K562 (cell line): ENCODE results near the gene RNASEH1. TPM values are rescaled to one million over a fixed set of nuclear protein-coding genes. Genes with fewer than 3 reads are reported as not detected.

ENCODE experiments used
- MGA ChIP-seq: fragments of 450-650 bp; IDR thresholded peaks from 2 replicates; pipeline ENCODE4 v1.6.1; 2016; ENCODE audit warnings: mild to moderate bottlenecking, moderate library complexity
- MITF ChIP-seq: IDR thresholded peaks from 2 replicates; pipeline ENCODE4 v1.6.1; 2014; ENCODE audit warnings: antibody characterized with exemption
- MYC ChIP-seq, 2 experiments: fragments of 250-450 bp in 1 of 2; sonication (Bioruptor Pico) in 1 of 2; IDR thresholded peaks; 2 replicates each; pipeline versions ENCODE4 v1.5.1 to v1.6.1; 2012 to 2021; ENCODE audit warnings: low read depth in 2 of 2, borderline replicate concordance in 1 of 2, improper control_type of control experiment in 1 of 2, low read length in 1 of 2, mild to moderate bottlenecking in 1 of 2, moderate library complexity in 1 of 2
- PHF20 ChIP-seq: fragments of 450-650 bp; IDR thresholded peaks from 2 replicates; pipeline ENCODE4 v1.6.1; 2018; ENCODE audit not compliant: partially characterized antibody
- TOE1 ChIP-seq, 2 experiments: fragments of 450-650 bp in 1 of 2; sonication (generic) in 1 of 2; formaldehyde crosslinking in 1 of 2; IDR thresholded peaks; 2 replicates each; pipeline versions ENCODE4 v1.7.1 to v1.8.0; 2016 to 2022; ENCODE audit warnings: borderline replicate concordance in 2 of 2, mild to moderate bottlenecking in 2 of 2, antibody characterized with exemption in 1 of 2, inconsistent platforms in 1 of 2, low read depth in 1 of 2, missing genetic modification reagents in 1 of 2, moderate library complexity in 1 of 2
- ZFX ChIP-seq: sonication (generic); formaldehyde crosslinking; IDR thresholded peaks from 2 replicates; pipeline ENCODE4 v1.8.0; 2022; ENCODE audit warnings: mild to moderate bottlenecking, missing genetic modification reagents, moderate library complexity
- ZNF175 ChIP-seq: fragments of 200-800 bp; sonication (Bioruptor generic); IDR thresholded peaks from 2 replicates; pipeline ENCODE4 v1.6.1; 2016; ENCODE audit warnings: low read depth, mild to moderate bottlenecking, missing genetic modification characterization, missing compliant biosample characterization
- ZNF639 ChIP-seq, 2 experiments: fragments of 200-800 bp in 1 of 2; sonication (Bioruptor generic) in 1 of 2; sonication (generic) in 1 of 2; formaldehyde crosslinking in 1 of 2; IDR thresholded peaks in 1 of 2; conservative IDR thresholded peaks in 1 of 2; 2 replicates each; pipeline versions ENCODE4 v1.5.0 to v1.6.1; 2016 to 2020; ENCODE audit warnings: missing compliant biosample characterization in 1 of 2, missing genetic modification characterization in 1 of 2, missing genetic modification reagents in 1 of 2
- polyA plus RNA-seq, 8 experiments: library from polyadenylated mRNA; depleted of rRNA in 4 of 8; stranded (reverse) in 5 of 8; unstranded in 3 of 8; fragments of >200 nt; fragmentation: Nextera tagmentation in 2 of 8; fragmentation: Illumina TruSeq in 1 of 8; extraction: Ambion mirVana in 2 of 8; extraction: Trizol in 1 of 8; gene quantifications; 2 replicates each; pipeline versions ENCODE4 v1.2.1 to v1.2.3, GENCODE V29; 2011 to 2014; ENCODE audit warnings: inconsistent platforms in 1 of 8, missing spikeins in 1 of 8
- total RNA-seq, 7 experiments: library from RNA; depleted of rRNA in 6 of 7; stranded (reverse); fragments of >200 nt in 6 of 7; fragmentation: Illumina TruSeq in 2 of 7; extraction: Trizol in 2 of 7; gene quantifications; 2 replicates each; pipeline versions ENCODE4 v1.2.1 to v1.2.3, GENCODE V29; 2011 to 2021; ENCODE audit warnings: low replicate concordance in 1 of 7

The RNASEH1 gene
- total and polyA plus RNA-seq, 9 of the 15 experiments (the other 6 are each of a cell fraction or from before 2014, with no cell fraction given): 25.7 to 47.5 (median 42.8) TPM

- TF ChIP-seq MGA (peak; percentile 60; the same call in 1 of the 2 replicates), MITF (peak; percentile 80), ZFX (CRISPR knock-in tag) (peak; percentile 76), MYC (IDR thresholded peaks at IDR 0.05; ENCODE audit: low read depth, low read length) (peak; percentile 84), MYC (CRISPR knock-in tag; IDR thresholded peaks at IDR 0.05; ENCODE audit: borderline replicate concordance, low read depth) (no peak), ZNF175 (peak; percentile 44; the same call in 1 of the 2 replicates), ZNF639 (CRISPR knock-in tag; conservative IDR thresholded peaks at IDR 0.05 in 1 of 2, IDR thresholded peaks at IDR 0.05 in 1 of 2) (peak in 1 of 2 experiments; percentile 54; a peak in 2 of 4 replicates), PHF20 (peak; percentile 78), TOE1 (IDR thresholded peaks at IDR 0.05; ENCODE audit: borderline replicate concordance) (peak; percentile 80), TOE1 (CRISPR knock-in tag; IDR thresholded peaks at IDR 0.05; ENCODE audit: borderline replicate concordance, low read depth) (no peak)
Measured at GRCh38 chr2:3604991-3605961, 47.1 kb upstream of the RNASEH1 start (continued).
